ENCODE results near the gene DIDO1.

- no peak for TF ChIP-seq CTCF (IDR thresholded peaks at IDR 0.05)
- no peak for TF ChIP-seq EP300 (IDR thresholded peaks at IDR 0.05)
Observed at GRCh38 chr20:62898970-62899632, 27.2 kb downstream of the DIDO1 start.
